HEK293 (cell line): ENCODE results near the gene LHX6.

Experiments
- CTCF ChIA-PET: fragments of 350-600 bp; formaldehyde crosslinking; extraction: SDS; loops from one replicate; lab custom pipeline; 2021; ENCODE audit warnings: antibody characterized with exemption; lab: Yijun Ruan, JAX
- POLR2A ChIA-PET: fragments of 300-600 bp; formaldehyde crosslinking; extraction: SDS; loops from one replicate; lab custom pipeline; 2020; ENCODE audit warnings: antibody characterized with exemption, inconsistent platforms; lab: Yijun Ruan, JAX
- H3K27ac ChIP-seq: fragments of 200-500 bp; sonication (Bioruptor generic); 2 replicates; pipeline ENCODE4 v1.5.1; 2014; ENCODE audit warnings: low read depth, low read length, control low read depth, inconsistent platforms; ENCODE audit errors: extremely low read depth
- H3K36me3 ChIP-seq, 2 experiments: fragments of 200-500 bp in 1 of 2; sonication (Bioruptor generic) in 1 of 2; 1 replicate in 1 of 2; 2 replicates in 1 of 2; pipeline ENCODE4 v1.5.1; 2014 to 2017; ENCODE audit warnings: inconsistent platforms in 2 of 2, low read length in 2 of 2; ENCODE audit not compliant: control insufficient read depth in 2 of 2, insufficient read depth in 1 of 2
- H3K4me1 ChIP-seq: fragments of 200-500 bp; sonication (Bioruptor generic); 2 replicates; pipeline ENCODE4 v1.5.1; 2014; ENCODE audit warnings: mild to moderate bottlenecking, low read length, inconsistent platforms; ENCODE audit not compliant: control insufficient read depth, insufficient read depth
- H3K4me3 ChIP-seq: 2 replicates; pipeline ENCODE4 v1.5.1; 2011; ENCODE audit warnings: low read depth, mild to moderate bottlenecking, control low read depth, low read length, moderate library complexity
- H3K9me3 ChIP-seq: fragments of 200-500 bp; sonication (Bioruptor generic); 2 replicates; pipeline ENCODE4 v1.5.1; 2014; ENCODE audit warnings: low read depth, low read length, inconsistent platforms; ENCODE audit not compliant: control insufficient read depth, insufficient read depth
- KLF1 ChIP-seq: fragments of 450-650 bp; formaldehyde crosslinking; IDR thresholded peaks from 2 replicates; pipeline ENCODE4 v1.5.1; 2016; ENCODE audit warnings: missing biosample characterization, missing genetic modification characterization
- MEIS1 ChIP-seq: sonication (generic); formaldehyde crosslinking; IDR thresholded peaks from 2 replicates; pipeline ENCODE4 v1.8.1; 2022; ENCODE audit warnings: missing genetic modification reagents, mild to moderate bottlenecking, borderline replicate concordance
- MZF1 ChIP-seq: fragments of 450-650 bp; formaldehyde crosslinking; IDR thresholded peaks from 2 replicates; pipeline ENCODE4 v1.5.1; 2017; ENCODE audit warnings: missing biosample characterization, missing genetic modification characterization, borderline replicate concordance
- OSR2 ChIP-seq: fragments of 450-650 bp; formaldehyde crosslinking; IDR thresholded peaks from 2 replicates; pipeline ENCODE4 v1.5.1; 2016; ENCODE audit warnings: missing biosample characterization, missing genetic modification characterization
- ZFP3 ChIP-seq: fragments of 450-650 bp; formaldehyde crosslinking; IDR thresholded peaks from 2 replicates; pipeline ENCODE4 v1.5.1; 2016; ENCODE audit warnings: low read depth, missing biosample characterization, missing genetic modification characterization
- ZFP37 ChIP-seq: fragments of 450-650 bp; formaldehyde crosslinking; IDR thresholded peaks from 2 replicates; pipeline ENCODE4 v1.5.1; 2016; ENCODE audit warnings: missing biosample characterization, missing genetic modification characterization
- ZNF184 ChIP-seq: fragments of 450-650 bp; IDR thresholded peaks from 2 replicates; pipeline ENCODE4 v1.5.1; 2018; ENCODE audit warnings: missing biosample characterization, mild to moderate bottlenecking, missing genetic modification characterization
- ZNF394 ChIP-seq: fragments of 450-650 bp; formaldehyde crosslinking; IDR thresholded peaks from 2 replicates; pipeline ENCODE4 v1.5.1; 2016; ENCODE audit warnings: missing biosample characterization, missing genetic modification characterization, mild to moderate bottlenecking, moderate library complexity, borderline replicate concordance
- ZNF530 ChIP-seq: fragments of 450-650 bp; formaldehyde crosslinking; IDR thresholded peaks from 2 replicates; pipeline ENCODE4 v1.5.1; 2016; ENCODE audit warnings: low read depth, missing biosample characterization, missing genetic modification characterization
- ZNF555 ChIP-seq: fragments of 450-650 bp; formaldehyde crosslinking; conservative IDR thresholded peaks from 2 replicates; pipeline ENCODE4 v1.5.1; 2017; ENCODE audit warnings: missing biosample characterization, mild to moderate bottlenecking, missing genetic modification characterization, inconsistent platforms
- ZNF626 ChIP-seq: fragments of 450-650 bp; sonication (Bioruptor Pico); formaldehyde crosslinking; IDR thresholded peaks from 2 replicates; pipeline ENCODE4 v1.5.1; 2018; ENCODE audit warnings: missing biosample characterization, missing genetic modification characterization, inconsistent platforms
- ZNF658 ChIP-seq: fragments of 450-650 bp; formaldehyde crosslinking; IDR thresholded peaks from 2 replicates; pipeline ENCODE4; 2016; ENCODE audit warnings: missing biosample characterization, missing genetic modification characterization
- ZNF76 ChIP-seq: fragments of 450-650 bp; formaldehyde crosslinking; IDR thresholded peaks from 2 replicates; pipeline ENCODE4; 2016; ENCODE audit warnings: low read depth, missing biosample characterization, missing genetic modification characterization, borderline replicate concordance
- ZNF768 ChIP-seq: fragments of 450-650 bp; formaldehyde crosslinking; IDR thresholded peaks from 2 replicates; pipeline ENCODE4 v1.5.1; 2018; ENCODE audit warnings: missing biosample characterization, mild to moderate bottlenecking, missing genetic modification characterization
- ZNF837 ChIP-seq: fragments of 450-650 bp; formaldehyde crosslinking; IDR thresholded peaks from 2 replicates; pipeline ENCODE4 v1.5.1; 2016; ENCODE audit warnings: missing biosample characterization, missing genetic modification characterization
- TF ChIP-seq, protein P1 (sequence below): fragments of 450-650 bp; formaldehyde crosslinking; IDR thresholded peaks from 2 replicates; pipeline ENCODE4 v1.5.1; 2017; ENCODE audit warnings: missing biosample characterization, missing genetic modification characterization
- TF ChIP-seq, protein P2 (sequence below): fragments of 450-650 bp; formaldehyde crosslinking; IDR thresholded peaks from 2 replicates; pipeline ENCODE4 v1.5.0; 2017; ENCODE audit warnings: missing biosample characterization, missing genetic modification characterization, borderline replicate concordance
- TF ChIP-seq, protein P3 (sequence below): fragments of 450-650 bp; formaldehyde crosslinking; IDR thresholded peaks from 2 replicates; pipeline ENCODE4 v1.5.1; 2016; ENCODE audit warnings: missing biosample characterization, missing genetic modification characterization
- TF ChIP-seq, protein P4 (sequence below): fragments of 450-650 bp; formaldehyde crosslinking; IDR thresholded peaks from 2 replicates; pipeline ENCODE4 v1.5.1; 2016; ENCODE audit warnings: missing biosample characterization, missing genetic modification characterization
- TF ChIP-seq, protein P5 (sequence below): fragments of 450-650 bp; formaldehyde crosslinking; optimal IDR thresholded peaks from 2 replicates; pipeline ENCODE3; 2016; ENCODE audit warnings: missing biosample characterization, mild to moderate bottlenecking, missing genetic modification characterization
- TF ChIP-seq, protein P6 (sequence below): fragments of 450-650 bp; formaldehyde crosslinking; IDR thresholded peaks from 2 replicates; pipeline ENCODE4 v1.5.1; 2016; ENCODE audit warnings: missing biosample characterization, missing genetic modification characterization
- TF ChIP-seq, protein P7 (sequence below): fragments of 450-650 bp; formaldehyde crosslinking; IDR thresholded peaks from 2 replicates; pipeline ENCODE4 v1.5.1; 2017; ENCODE audit warnings: missing biosample characterization, missing genetic modification characterization

The LHX6 gene

DNA sequence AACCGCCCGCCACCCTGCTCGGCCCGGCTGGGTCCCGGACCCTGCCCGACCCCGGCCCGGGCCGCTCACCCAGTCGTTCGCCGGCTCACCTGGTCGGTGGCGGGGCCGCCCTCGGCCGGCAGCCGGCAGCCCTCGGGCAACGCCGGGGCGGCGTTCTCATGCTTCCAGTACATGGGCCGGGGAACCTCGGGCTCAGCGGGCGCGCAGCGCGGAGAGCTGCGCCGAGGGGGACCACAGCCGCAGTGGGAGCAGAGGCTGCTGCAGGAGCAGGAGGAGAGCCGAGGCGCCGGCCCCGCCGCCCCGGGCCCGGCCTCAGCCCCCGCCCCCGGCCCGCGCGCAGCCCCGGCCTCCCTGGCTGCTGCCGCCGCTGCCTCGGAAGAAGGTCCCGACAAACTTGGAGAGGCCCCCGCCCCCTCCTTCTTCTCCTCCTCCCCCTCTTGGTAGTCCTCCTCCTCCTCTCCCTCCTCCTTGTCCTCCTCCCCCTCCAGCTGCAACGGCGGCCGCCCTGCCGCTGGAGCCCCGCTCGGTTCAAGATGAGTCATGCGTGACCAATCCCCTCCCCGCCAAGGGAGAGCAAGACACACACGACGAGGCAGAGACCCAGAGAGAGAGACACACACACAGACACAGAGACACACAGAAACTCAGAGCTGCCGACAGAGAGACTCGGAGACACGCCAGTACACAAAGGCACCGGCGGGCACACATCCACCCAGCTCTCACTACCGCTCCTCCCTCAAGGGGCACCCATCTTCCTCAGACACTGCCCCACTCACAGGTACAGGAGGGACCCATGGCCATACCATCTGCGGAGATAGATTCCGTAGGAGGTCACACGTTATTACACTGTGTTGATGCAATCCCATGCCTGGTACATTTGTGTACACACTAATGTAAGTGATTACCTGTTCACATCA is at the start of gene LHX6:
Gene LHX6 (minus strand): TSS at position 390 of the 917 bp plus-strand sequence. CDS start 217 bp downstream, at position 173.
- Histone ChIP-seq H3K4me1 (no peaks in the 10 kb centered on the region), H3K9me3 (no peaks in the 10 kb centered on the region), H3K27ac (no peak within 1 kb of the TSS; the same call in 1 of the 2 replicates), H3K4me3 (peak within 1 kb of the TSS; percentile 46), H3K36me3 (no peaks in the 10 kb centered on the region)
- CTCF ChIA-PET: interaction anchor here (0.7 to 1.1 kb wide), 4 partner anchors 41 to 130 kb away, joined by 3 to 4 read pairs (median 4); no protein-coding TSS in a partner anchor
- POLR2A ChIA-PET: interaction anchor here (0.8 to 1.9 kb wide), 3 partner anchors 15 to 71 kb away, joined by 3 to 8 read pairs (median 7); partner anchors contain the start of genes MRRF and RBM18
- TF ChIP-seq ZNF76 (tag by site-specific recombination) (no peak), ZNF658 (tag by site-specific recombination) (no peak), ZNF626 (tag by site-specific recombination) (no peak), ZNF837 (no peak), MEIS1 (CRISPR knock-in tag) (no peak), ZNF530 (tag by site-specific recombination) (no peak), OSR2 (tag by site-specific recombination) (no peak), KLF1 (tag by site-specific recombination) (no peak), ZNF394 (tag by site-specific recombination) (no peak), ZNF184 (tag by site-specific recombination) (no peak), ZNF555 (tag by site-specific recombination) (no peak), MZF1 (tag by site-specific recombination) (no peak), ZNF768 (no peak), ZFP37 (tag by site-specific recombination) (no peak), ZFP3 (tag by site-specific recombination) (no peak)
- TF ChIP-seq, protein P1, sequence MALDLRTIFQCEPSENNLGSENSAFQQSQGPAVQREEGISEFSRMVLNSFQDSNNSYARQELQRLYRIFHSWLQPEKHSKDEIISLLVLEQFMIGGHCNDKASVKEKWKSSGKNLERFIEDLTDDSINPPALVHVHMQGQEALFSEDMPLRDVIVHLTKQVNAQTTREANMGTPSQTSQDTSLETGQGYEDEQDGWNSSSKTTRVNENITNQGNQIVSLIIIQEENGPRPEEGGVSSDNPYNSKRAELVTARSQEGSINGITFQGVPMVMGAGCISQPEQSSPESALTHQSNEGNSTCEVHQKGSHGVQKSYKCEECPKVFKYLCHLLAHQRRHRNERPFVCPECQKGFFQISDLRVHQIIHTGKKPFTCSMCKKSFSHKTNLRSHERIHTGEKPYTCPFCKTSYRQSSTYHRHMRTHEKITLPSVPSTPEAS (tag by site-specific recombination): peak; percentile 28; the same call in 1 of the 2 replicates
- TF ChIP-seq, protein P2, sequence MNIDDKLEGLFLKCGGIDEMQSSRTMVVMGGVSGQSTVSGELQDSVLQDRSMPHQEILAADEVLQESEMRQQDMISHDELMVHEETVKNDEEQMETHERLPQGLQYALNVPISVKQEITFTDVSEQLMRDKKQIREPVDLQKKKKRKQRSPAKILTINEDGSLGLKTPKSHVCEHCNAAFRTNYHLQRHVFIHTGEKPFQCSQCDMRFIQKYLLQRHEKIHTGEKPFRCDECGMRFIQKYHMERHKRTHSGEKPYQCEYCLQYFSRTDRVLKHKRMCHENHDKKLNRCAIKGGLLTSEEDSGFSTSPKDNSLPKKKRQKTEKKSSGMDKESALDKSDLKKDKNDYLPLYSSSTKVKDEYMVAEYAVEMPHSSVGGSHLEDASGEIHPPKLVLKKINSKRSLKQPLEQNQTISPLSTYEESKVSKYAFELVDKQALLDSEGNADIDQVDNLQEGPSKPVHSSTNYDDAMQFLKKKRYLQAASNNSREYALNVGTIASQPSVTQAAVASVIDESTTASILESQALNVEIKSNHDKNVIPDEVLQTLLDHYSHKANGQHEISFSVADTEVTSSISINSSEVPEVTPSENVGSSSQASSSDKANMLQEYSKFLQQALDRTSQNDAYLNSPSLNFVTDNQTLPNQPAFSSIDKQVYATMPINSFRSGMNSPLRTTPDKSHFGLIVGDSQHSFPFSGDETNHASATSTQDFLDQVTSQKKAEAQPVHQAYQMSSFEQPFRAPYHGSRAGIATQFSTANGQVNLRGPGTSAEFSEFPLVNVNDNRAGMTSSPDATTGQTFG: no peak
- TF ChIP-seq, protein P3, sequence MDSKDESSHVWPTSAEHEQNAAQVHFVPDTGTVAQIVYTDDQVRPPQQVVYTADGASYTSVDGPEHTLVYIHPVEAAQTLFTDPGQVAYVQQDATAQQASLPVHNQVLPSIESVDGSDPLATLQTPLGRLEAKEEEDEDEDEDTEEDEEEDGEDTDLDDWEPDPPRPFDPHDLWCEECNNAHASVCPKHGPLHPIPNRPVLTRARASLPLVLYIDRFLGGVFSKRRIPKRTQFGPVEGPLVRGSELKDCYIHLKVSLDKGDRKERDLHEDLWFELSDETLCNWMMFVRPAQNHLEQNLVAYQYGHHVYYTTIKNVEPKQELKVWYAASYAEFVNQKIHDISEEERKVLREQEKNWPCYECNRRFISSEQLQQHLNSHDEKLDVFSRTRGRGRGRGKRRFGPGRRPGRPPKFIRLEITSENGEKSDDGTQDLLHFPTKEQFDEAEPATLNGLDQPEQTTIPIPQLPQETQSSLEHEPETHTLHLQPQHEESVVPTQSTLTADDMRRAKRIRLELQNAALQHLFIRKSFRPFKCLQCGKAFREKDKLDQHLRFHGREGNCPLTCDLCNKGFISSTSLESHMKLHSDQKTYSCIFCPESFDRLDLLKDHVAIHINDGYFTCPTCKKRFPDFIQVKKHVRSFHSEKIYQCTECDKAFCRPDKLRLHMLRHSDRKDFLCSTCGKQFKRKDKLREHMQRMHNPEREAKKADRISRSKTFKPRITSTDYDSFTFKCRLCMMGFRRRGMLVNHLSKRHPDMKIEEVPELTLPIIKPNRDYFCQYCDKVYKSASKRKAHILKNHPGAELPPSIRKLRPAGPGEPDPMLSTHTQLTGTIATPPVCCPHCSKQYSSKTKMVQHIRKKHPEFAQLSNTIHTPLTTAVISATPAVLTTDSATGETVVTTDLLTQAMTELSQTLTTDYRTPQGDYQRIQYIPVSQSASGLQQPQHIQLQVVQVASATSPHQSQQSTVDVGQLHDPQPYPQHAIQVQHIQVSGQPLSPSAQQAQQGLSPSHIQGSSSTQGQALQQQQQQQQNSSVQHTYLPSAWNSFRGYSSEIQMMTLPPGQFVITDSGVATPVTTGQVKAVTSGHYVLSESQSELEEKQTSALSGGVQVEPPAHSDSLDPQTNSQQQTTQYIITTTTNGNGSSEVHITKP: no peak
- TF ChIP-seq, protein P4, sequence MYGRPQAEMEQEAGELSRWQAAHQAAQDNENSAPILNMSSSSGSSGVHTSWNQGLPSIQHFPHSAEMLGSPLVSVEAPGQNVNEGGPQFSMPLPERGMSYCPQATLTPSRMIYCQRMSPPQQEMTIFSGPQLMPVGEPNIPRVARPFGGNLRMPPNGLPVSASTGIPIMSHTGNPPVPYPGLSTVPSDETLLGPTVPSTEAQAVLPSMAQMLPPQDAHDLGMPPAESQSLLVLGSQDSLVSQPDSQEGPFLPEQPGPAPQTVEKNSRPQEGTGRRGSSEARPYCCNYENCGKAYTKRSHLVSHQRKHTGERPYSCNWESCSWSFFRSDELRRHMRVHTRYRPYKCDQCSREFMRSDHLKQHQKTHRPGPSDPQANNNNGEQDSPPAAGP (tag by site-specific recombination): no peak
- TF ChIP-seq, protein P5, sequence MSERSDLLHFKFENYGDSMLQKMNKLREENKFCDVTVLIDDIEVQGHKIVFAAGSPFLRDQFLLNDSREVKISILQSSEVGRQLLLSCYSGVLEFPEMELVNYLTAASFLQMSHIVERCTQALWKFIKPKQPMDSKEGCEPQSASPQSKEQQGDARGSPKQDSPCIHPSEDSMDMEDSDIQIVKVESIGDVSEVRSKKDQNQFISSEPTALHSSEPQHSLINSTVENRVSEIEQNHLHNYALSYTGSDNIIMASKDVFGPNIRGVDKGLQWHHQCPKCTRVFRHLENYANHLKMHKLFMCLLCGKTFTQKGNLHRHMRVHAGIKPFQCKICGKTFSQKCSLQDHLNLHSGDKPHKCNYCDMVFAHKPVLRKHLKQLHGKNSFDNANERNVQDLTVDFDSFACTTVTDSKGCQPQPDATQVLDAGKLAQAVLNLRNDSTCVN (tag by site-specific recombination): peak; percentile 31
- TF ChIP-seq, protein P6, sequence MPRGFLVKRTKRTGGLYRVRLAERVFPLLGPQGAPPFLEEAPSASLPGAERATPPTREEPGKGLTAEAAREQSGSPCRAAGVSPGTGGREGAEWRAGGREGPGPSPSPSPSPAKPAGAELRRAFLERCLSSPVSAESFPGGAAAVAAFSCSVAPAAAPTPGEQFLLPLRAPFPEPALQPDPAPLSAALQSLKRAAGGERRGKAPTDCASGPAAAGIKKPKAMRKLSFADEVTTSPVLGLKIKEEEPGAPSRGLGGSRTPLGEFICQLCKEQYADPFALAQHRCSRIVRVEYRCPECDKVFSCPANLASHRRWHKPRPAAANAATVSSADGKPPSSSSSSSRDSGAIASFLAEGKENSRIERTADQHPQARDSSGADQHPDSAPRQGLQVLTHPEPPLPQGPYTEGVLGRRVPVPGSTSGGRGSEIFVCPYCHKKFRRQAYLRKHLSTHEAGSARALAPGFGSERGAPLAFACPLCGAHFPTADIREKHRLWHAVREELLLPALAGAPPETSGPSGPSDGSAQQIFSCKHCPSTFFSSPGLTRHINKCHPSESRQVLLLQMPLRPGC (tag by site-specific recombination): no peak
- TF ChIP-seq, protein P7, sequence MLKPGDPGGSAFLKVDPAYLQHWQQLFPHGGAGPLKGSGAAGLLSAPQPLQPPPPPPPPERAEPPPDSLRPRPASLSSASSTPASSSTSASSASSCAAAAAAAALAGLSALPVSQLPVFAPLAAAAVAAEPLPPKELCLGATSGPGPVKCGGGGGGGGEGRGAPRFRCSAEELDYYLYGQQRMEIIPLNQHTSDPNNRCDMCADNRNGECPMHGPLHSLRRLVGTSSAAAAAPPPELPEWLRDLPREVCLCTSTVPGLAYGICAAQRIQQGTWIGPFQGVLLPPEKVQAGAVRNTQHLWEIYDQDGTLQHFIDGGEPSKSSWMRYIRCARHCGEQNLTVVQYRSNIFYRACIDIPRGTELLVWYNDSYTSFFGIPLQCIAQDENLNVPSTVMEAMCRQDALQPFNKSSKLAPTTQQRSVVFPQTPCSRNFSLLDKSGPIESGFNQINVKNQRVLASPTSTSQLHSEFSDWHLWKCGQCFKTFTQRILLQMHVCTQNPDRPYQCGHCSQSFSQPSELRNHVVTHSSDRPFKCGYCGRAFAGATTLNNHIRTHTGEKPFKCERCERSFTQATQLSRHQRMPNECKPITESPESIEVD (tag by site-specific recombination): no peak
